OCI-LY7 (cell line): ENCODE results near the gene AGAP5. TPM values are rescaled to one million over a fixed set of nuclear protein-coding genes. Genes with fewer than 3 reads are reported as not detected.
"Not testable (repeated sequence)": the region's sequence is repeated elsewhere in the genome, so short reads cannot be mapped to it uniquely, and the experiment has no call there.

Experiments
- Bru-seq: library from RNA; stranded (reverse); fragments of 400-500 nt; gene quantifications from one replicate; lab custom pipeline; 2021; lab: Mats Ljungman, UMichigan
- BruChase-seq, 2 experiments: library from RNA; stranded (reverse); fragments of 400-500 nt; gene quantifications; one replicate each; lab custom pipeline; 2021; lab: Mats Ljungman, UMichigan
- BruUV-seq: library from RNA; stranded (reverse); fragments of 400-500 nt; replicated peaks from 2 replicates; lab custom pipeline; 2021; lab: Mats Ljungman, UMichigan
- CTCF ChIA-PET: fragments of 300-600 bp; sonication (Branson Sonifier 250); formaldehyde crosslinking; loops from one replicate; lab custom pipeline; 2022; ENCODE audit warnings: antibody characterized with exemption; ENCODE audit not compliant: unreplicated experiment; lab: Charles Lee
- POLR2A ChIA-PET: fragments of 300-600 bp; sonication (Branson Sonifier 250); formaldehyde crosslinking; loops from one replicate; lab custom pipeline; 2022; ENCODE audit warnings: antibody characterized with exemption; lab: Charles Lee
- DNase-seq: peaks from one replicate; pipeline ENCODE4 v3.0.0-alpha.2; 2015; ENCODE audit warnings: low spot score
- H2AFZ ChIP-seq: fragments of 200-600 bp; sonication (generic), shearing (Covaris generic); 2 replicates; pipeline ENCODE4 v1.6.1; 2014; ENCODE audit warnings: mild to moderate bottlenecking, antibody characterized with exemption, low read length, moderate library complexity
- H3K27ac ChIP-seq: fragments of 200-600 bp; sonication (generic); 2 replicates; pipeline ENCODE4 v1.5.1; 2014; ENCODE audit warnings: mixed run types, low read depth, mild to moderate bottlenecking, moderate library complexity, low read length, inconsistent platforms; ENCODE audit not compliant: poor library complexity, severe bottlenecking
- H3K36me3 ChIP-seq: fragments of 200-600 bp; sonication (generic); 2 replicates; pipeline ENCODE4 v1.6.1; 2014; ENCODE audit warnings: mild to moderate bottlenecking, antibody characterized with exemption, low read length, moderate library complexity, mixed read lengths; ENCODE audit not compliant: insufficient read depth
- H3K4me1 ChIP-seq: fragments of 200-600 bp; sonication (generic); 2 replicates; pipeline ENCODE4 v1.5.1; 2014; ENCODE audit warnings: mild to moderate bottlenecking, low read length; ENCODE audit not compliant: insufficient read depth, poor library complexity, severe bottlenecking
- H3K4me2 ChIP-seq: fragments of 200-600 bp; sonication (generic); 2 replicates; pipeline ENCODE4 v1.6.1; 2014; ENCODE audit warnings: mild to moderate bottlenecking, low read length
- H3K4me3 ChIP-seq: fragments of 200-600 bp; sonication (generic); 2 replicates; pipeline ENCODE4 v1.5.1; 2014; ENCODE audit warnings: mild to moderate bottlenecking, low read depth, low read length; ENCODE audit not compliant: poor library complexity, severe bottlenecking
- H3K79me2 ChIP-seq: fragments of 200-600 bp; sonication (generic); 2 replicates; pipeline ENCODE4 v1.6.1; 2016; ENCODE audit warnings: low read depth, mild to moderate bottlenecking, low read length, moderate library complexity, mixed read lengths; ENCODE audit not compliant: insufficient read depth
- H3K9me2 ChIP-seq: fragments of 200-600 bp; sonication (generic); 2 replicates; pipeline ENCODE4 v1.6.1; 2016; ENCODE audit warnings: mild to moderate bottlenecking, low read length, mixed read lengths; ENCODE audit not compliant: insufficient read depth
- H3K9me3 ChIP-seq: fragments of 200-600 bp; sonication (generic); 2 replicates; pipeline ENCODE4 v1.6.1; 2014; ENCODE audit warnings: mild to moderate bottlenecking, mixed run types, low read length, mixed read lengths
- H4K20me1 ChIP-seq: fragments of 200-600 bp; sonication (generic); 2 replicates; pipeline ENCODE4 v1.6.1; 2014; ENCODE audit warnings: mild to moderate bottlenecking, antibody characterized with exemption, low read length, moderate library complexity, mixed read lengths; ENCODE audit not compliant: insufficient read depth
- EZH2phosphoT487 ChIP-seq: fragments of 200-600 bp; sonication (generic); IDR thresholded peaks from 2 replicates; pipeline ENCODE4 v1.6.1; 2018; ENCODE audit warnings: low read depth, borderline replicate concordance, mild to moderate bottlenecking, mixed run types, antibody characterized with exemption, low read length, moderate library complexity, mixed read lengths
- intact Hi-C: fragments of 100-400 bp; cut with micrococcal nuclease; formaldehyde crosslinking; loops from one replicate; pipeline ENCODE4 v1.10.0; 2022; ENCODE audit not compliant: unreplicated experiment
- long read RNA-seq: library from polyadenylated mRNA; stranded (forward); transcript quantifications from one replicate; pipeline ENCODE4 v2.0.0, GENCODE V29; 2022
- total RNA-seq, 2 experiments: library from RNA; depleted of rRNA in 1 of 2; stranded (reverse); fragments of >200 nt in 1 of 2; shearing (Covaris generic) in 1 of 2; gene quantifications; 2 replicates each; pipeline ENCODE4 v1.2.3, GENCODE V29; 2014 to 2022
- TF ChIP-seq, protein P1 (sequence below): fragments of 200-600 bp; sonication (generic); conservative IDR thresholded peaks from 2 replicates; pipeline ENCODE4 v1.5.1; 2014; ENCODE audit warnings: mild to moderate bottlenecking, antibody characterized with exemption, low read length, moderate library complexity, mixed read lengths

AGAP5 gene
- total RNA-seq (2014; rRNA removed; shearing (Covaris generic)) (4.6 and 7.2 TPM in 2 replicates), total RNA-seq (2022) (9.9 and 10.7 TPM in 2 replicates), Bru-seq, nascent RNA (percentile 59 among the genes with signal in this experiment), BruChase-seq, experiment 1, labeled RNA remaining after a 6-hour chase (percentile 84 among the genes with signal in this experiment), BruChase-seq, experiment 2, labeled RNA remaining after a 2-hour chase (percentile 79 among the genes with signal in this experiment)
- long read RNA-seq, result 0 reads

DNA sequence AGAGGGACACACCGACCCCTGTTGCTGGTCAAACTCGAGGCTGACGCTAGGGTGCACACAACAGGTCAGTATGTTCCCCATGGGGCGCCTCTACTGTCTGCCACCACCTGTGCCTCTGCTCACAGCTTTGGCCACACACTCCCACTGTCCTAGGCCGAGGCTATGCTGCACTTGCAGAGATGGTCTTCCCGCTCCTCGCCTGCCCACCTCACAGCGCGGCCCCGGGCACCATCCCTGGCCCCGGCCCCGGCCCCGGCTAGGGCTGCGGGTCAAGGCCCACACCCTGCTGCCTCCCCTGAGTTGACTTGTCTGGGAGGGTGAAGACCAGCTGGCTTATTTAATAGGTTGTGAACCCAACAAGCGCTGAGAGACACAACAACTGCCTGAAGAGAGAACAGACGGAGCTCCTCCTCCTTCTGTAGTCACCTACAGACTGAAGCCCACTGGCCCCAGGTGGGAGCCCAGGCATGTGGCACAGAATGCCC, at the start of gene AGAP5:
Gene AGAP5 (minus strand): TSS at position 435 of the 485 bp plus-strand sequence. CDS start 354 bp downstream, at position 81.
- BruUV-seq, CTCF ChIA-PET, DNase-seq: not testable (repeated sequence)

DNA sequence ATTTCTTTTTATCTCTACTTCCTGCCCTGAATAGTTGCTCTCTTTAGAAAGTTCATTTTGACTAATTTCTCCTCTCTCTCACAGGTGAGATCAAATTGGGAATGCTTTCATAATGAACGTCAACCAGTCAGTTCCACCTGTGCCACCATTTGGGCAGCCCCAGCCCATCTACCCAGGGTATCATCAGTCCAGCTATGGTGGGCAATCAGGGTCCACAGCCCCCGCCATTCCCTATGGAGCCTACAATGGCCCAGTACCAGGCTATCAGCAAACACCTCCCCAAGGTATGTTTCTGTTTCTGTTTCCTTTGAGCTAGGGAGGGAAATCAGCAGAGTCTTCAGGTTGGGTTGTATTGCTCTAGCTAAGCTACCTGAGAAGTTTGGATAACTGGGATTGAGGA, 48.8 kb upstream of the AGAP5 start:
- POLR2A ChIA-PET, result no interaction called here
- Histone ChIP-seq H4K20me1 (no peaks in the 10 kb centered on the region; the same call in 1 of the 2 replicates), H3K9me2 (no peaks in the 10 kb centered on the region), H3K36me3 (peaks cover 59% of the 10 kb centered on the region), H3K79me2 (peaks cover 55% of the 10 kb centered on the region), H3K4me1 (peaks cover 21% of the 10 kb centered on the region), H3K4me3 (no peak overlapping the region), H3K27ac (no peak overlapping the region), H3K4me2 (peak overlapping the region; percentile 10; the same call in 1 of the 2 replicates), H3K9me3 (no peaks in the 10 kb centered on the region), H2AFZ (no peak overlapping the region)
- TF ChIP-seq, protein P1, sequence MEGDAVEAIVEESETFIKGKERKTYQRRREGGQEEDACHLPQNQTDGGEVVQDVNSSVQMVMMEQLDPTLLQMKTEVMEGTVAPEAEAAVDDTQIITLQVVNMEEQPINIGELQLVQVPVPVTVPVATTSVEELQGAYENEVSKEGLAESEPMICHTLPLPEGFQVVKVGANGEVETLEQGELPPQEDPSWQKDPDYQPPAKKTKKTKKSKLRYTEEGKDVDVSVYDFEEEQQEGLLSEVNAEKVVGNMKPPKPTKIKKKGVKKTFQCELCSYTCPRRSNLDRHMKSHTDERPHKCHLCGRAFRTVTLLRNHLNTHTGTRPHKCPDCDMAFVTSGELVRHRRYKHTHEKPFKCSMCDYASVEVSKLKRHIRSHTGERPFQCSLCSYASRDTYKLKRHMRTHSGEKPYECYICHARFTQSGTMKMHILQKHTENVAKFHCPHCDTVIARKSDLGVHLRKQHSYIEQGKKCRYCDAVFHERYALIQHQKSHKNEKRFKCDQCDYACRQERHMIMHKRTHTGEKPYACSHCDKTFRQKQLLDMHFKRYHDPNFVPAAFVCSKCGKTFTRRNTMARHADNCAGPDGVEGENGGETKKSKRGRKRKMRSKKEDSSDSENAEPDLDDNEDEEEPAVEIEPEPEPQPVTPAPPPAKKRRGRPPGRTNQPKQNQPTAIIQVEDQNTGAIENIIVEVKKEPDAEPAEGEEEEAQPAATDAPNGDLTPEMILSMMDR, result no peak
- TF ChIP-seq EZH2phosphoT487, result no peak
- no peak for DNase-seq
- BruUV-seq, result TSS peak; percentile 9
- CTCF ChIA-PET, result no interaction called here
- intact Hi-C loops, result no loop called here

More for the DNA sequence above, at the start of gene AGAP5:
- H3K4me3 ChIP-seq, POLR2A ChIA-PET, H3K4me2 ChIP-seq, H3K36me3 ChIP-seq, H3K9me3 ChIP-seq, H3K9me2 ChIP-seq, intact Hi-C loops, H3K4me1 ChIP-seq, H3K27ac ChIP-seq, H4K20me1 ChIP-seq, H3K79me2 ChIP-seq, H2AFZ ChIP-seq: not testable (repeated sequence)

DNA sequence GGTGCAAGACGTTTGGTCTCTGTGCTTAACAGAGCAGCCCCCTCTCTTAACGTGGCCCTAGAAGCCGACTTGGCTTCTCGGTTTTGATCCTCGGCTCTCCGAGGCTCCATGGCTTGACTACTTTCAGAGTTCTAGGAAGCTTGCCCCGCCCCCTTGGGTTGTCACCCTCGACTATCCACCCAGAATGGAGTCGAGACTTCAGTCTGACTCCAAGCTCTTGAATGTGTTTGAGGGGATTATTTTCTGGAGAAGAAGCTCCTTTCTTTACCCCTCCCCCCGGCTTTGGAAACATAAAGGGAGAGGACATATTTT, 46.7 kb upstream of the AGAP5 start:
- H3K9me3 ChIP-seq, result no peaks in the 10 kb centered on the region
- ChIA-PET CTCF (interaction anchor here (0.8 to 1.1 kb wide), 2 partner anchors 9 to 24 kb away, joined by 3 to 5 read pairs; no protein-coding TSS in a partner anchor), POLR2A (interaction anchor here (0.9 to 2.9 kb wide), 6 partner anchors 12 to 38 kb away, joined by 3 to 38 read pairs (median 8); a partner anchor contains a TSS)
- H3K79me2 ChIP-seq, result peaks cover 46% of the 10 kb centered on the region
- no peaks in the 10 kb centered on the region for H3K9me2 ChIP-seq
- H3K4me1 ChIP-seq, result peaks cover 23% of the 10 kb centered on the region
- TSS peak; percentile 84 for BruUV-seq
- H2AFZ ChIP-seq, result peak overlapping the region; percentile 91
- H3K36me3 ChIP-seq, result peaks cover 42% of the 10 kb centered on the region
- peak overlapping the region; percentile 88 for H3K4me3 ChIP-seq
- peak overlapping the region; percentile 74 for H3K27ac ChIP-seq
- H3K4me2 ChIP-seq, result peak overlapping the region; percentile 96
- H4K20me1 ChIP-seq, result no peaks in the 10 kb centered on the region; the same call in 1 of the 2 replicates
- intact Hi-C loops, result no loop called here
- DNase-seq, result peak; percentile 58
- TF ChIP-seq, protein P1, result no peak
- TF ChIP-seq EZH2phosphoT487, result no peak
